Gastroesophageal sphincter (tissue), 4 donors: ENCODE data around the gene FUT3. TPM values are rescaled to one million over a fixed set of nuclear protein-coding genes. Genes with fewer than 3 reads are reported as not detected.

Experiments
- ATAC-seq: fragments of 150-250 bp; one replicate; pipeline ENCODE4 v1.9.1; 2016; ENCODE audit warnings: mild to moderate bottlenecking, moderate library complexity
- H3K27ac ChIP-seq, 4 donors: fragments of 200-600 bp; sonication (generic) in 3 of 4; 1 replicate in 3 of 4; 2 replicates in 1 of 4; pipeline ENCODE4 v1.5.1; 2016 to 2019
- H3K27me3 ChIP-seq: fragments of 200-600 bp; sonication (generic); one replicate; pipeline ENCODE4 v1.5.1; 2019
- H3K36me3 ChIP-seq, 2 donors: fragments of 200-600 bp; sonication (generic); one replicate each; pipeline ENCODE4 v1.5.1; 2019; ENCODE audit warnings: control low read depth in 1 of 2
- H3K4me1 ChIP-seq, 3 donors: fragments of 200-600 bp; sonication (generic); 1 replicate in 2 of 3; 2 replicates in 1 of 3; pipeline ENCODE4 v1.5.1; 2016 to 2019; ENCODE audit warnings: control low read depth in 2 of 3
- H3K4me3 ChIP-seq, 2 donors: fragments of 200-600 bp; sonication (generic); one replicate each; pipeline ENCODE4 v1.5.1; 2019; ENCODE audit warnings: mild to moderate bottlenecking in 1 of 2, moderate library complexity in 1 of 2
- H3K9me3 ChIP-seq, 3 donors: fragments of 200-600 bp; sonication (generic); one replicate each; pipeline ENCODE4 v1.5.1; 2017 to 2019; ENCODE audit warnings: control low read depth in 2 of 3
- CTCF ChIP-seq, 4 experiments: fragments of 200-600 bp in 2 of 4; fragments of 450-650 bp in 2 of 4; sonication (generic) in 1 of 4; IDR thresholded peaks; one replicate each; pipeline ENCODE4 v1.5.1; 2017 to 2019; ENCODE audit warnings: antibody characterized with exemption in 4 of 4, mild to moderate bottlenecking in 2 of 4, moderate library complexity in 2 of 4
- EP300 ChIP-seq: sonication (generic); formaldehyde crosslinking; IDR thresholded peaks from one replicate; pipeline ENCODE4 v1.6.1; 2017; ENCODE audit warnings: antibody characterized with exemption, mild to moderate bottlenecking
- POLR2A ChIP-seq, 2 donors: fragments of 450-650 bp; IDR thresholded peaks; one replicate each; pipeline ENCODE4 v1.6.1; 2017; ENCODE audit warnings: antibody characterized with exemption in 2 of 2, mild to moderate bottlenecking in 2 of 2, moderate library complexity in 1 of 2
- POLR2AphosphoS5 ChIP-seq: sonication (generic); formaldehyde crosslinking; IDR thresholded peaks from one replicate; pipeline ENCODE4 v1.6.1; 2017; ENCODE audit warnings: antibody characterized with exemption
- WGBS, 2 donors: methylation state at CpG; one replicate each; pipeline ENCODE4 v1.1.5; 2018; ENCODE audit warnings: low coverage in 1 of 2; 5-methylcytosine and 5-hydroxymethylcytosine counted together
- total RNA-seq, 4 donors: library from RNA; depleted of rRNA; stranded (reverse); fragments of >200 nt; gene quantifications; one replicate each; pipeline ENCODE4 v1.1.0, GENCODE V29; 2016

FUT3 gene
- total RNA-seq, 4 donors from 2014 or later, result 0.12 to 4.8 (median 4.5) TPM; not detected in 1

- 100% methylated on average over 2 of the region's 9 CpGs; no CpG with 5 or more reads in 1 of the 2 donors for WGBS, 2 donors
- H3K36me3 ChIP-seq, result no peaks in the 10 kb centered on the region
- TF ChIP-seq POLR2A (IDR thresholded peaks at IDR 0.05), result no peak
- TF ChIP-seq EP300, result no peak
- no peak for TF ChIP-seq CTCF (IDR thresholded peaks at IDR 0.05)
- no peak for TF ChIP-seq POLR2AphosphoS5
- no peak for ATAC-seq
- no peak overlapping the region for H3K4me3 ChIP-seq
- H3K4me1 ChIP-seq, result peaks cover 0 to 38% (median 16%) of the 10 kb centered on the region in 3 donors
- H3K27ac ChIP-seq, result no peak overlapping the region
- peaks cover 23% of the 10 kb centered on the region for H3K27me3 ChIP-seq
- H3K9me3 ChIP-seq, result no peaks in the 10 kb centered on the region
Observed at GRCh38 chr19:5831159-5831558, 20.1 kb downstream of the FUT3 start.

DNA sequence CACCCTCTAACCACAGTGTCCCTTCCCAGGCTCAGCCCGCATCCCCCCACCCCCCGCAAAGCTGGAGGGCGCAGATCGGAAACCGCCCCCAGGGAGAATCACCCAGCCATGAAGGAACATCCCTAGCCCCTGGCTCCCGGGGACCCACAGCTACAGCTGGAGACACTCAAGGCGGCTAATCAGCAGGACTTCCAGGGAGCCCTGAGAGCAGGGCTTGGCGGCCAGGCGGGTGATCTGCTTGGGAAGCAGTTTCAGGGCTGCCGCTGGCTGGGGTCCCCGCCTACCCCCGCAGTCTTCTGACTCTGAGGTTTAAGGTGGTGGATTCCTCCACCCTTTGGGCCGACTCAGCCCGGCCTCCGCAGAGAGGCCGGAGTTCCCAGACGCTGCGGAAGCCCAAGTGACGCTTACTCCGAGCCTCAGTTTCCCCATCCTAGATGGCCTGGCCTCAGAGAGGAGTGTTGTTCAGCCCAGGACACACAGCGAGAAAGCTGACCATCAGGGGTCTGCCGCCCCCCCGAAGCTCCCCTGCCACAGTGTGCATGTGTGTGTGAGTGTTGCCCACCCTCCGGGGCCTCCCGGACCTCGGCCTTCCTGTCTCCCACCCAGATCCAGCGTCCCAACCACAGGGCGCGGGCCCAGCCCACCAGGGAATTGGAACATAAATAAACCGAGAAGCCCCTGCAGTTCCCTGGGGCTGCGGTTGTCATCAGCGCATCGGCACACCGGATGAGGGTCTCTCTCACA, 21.5 kb downstream of the FUT3 start:
- TF ChIP-seq POLR2A (IDR thresholded peaks at IDR 0.05), result no peak
- no peak for TF ChIP-seq EP300
- TF ChIP-seq CTCF (IDR thresholded peaks at IDR 0.05), result no peak
- no peak for TF ChIP-seq POLR2AphosphoS5
- Histone ChIP-seq H3K36me3 (no peaks in the 10 kb centered on the region), H3K9me3 (no peaks in the 10 kb centered on the region), H3K27ac (peak overlapping the region; percentile 59 to 98 (median 95)), H3K4me3 (peak overlapping the region in 1 of 2 donors; percentile 56), H3K27me3 (peaks cover 23% of the 10 kb centered on the region), H3K4me1 (peaks cover 0 to 38% (median 16%) of the 10 kb centered on the region in 3 donors)
- WGBS, 2 donors, result 50 to 66% methylated on average over 5 to 9 of the region's 34 CpGs
- ATAC-seq, result no peak

- H3K27me3 ChIP-seq, result peaks cover 23% of the 10 kb centered on the region
- H3K27ac ChIP-seq, result peak overlapping the region; percentile 59 to 98 (median 95)
- ATAC-seq, result peak; percentile 7
Observed at GRCh38 chr19:5828661-5829566, 22.3 kb downstream of the FUT3 start.

DNA sequence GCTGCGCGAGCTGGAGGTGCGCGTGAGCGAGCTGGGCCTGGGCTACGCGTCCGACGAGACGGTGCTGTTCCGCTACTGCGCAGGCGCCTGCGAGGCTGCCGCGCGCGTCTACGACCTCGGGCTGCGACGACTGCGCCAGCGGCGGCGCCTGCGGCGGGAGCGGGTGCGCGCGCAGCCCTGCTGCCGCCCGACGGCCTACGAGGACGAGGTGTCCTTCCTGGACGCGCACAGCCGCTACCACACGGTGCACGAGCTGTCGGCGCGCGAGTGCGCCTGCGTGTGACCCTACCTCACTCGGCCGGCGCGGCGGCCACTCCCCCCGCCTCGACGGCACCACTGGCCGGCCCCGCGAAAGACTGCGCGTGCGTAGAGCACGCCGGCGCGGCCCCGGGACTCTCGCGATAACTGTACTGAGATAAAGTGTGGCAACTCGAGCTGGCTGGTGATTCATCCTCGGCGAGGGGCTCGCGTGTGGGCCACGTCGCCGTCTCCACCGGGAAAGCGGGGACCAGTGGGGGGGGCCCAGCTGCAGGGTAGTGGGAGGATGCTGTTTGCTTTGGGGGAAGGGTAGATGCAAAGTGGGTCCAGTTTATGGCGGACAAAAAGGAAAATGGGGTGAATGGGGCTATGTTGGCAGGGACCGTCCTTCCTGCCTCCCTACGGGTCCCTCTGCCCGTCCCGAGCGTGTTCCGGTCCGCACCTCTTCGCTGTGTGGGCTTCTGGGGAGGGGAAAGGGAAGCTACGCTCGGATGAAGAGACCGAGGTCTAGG, 23.2 kb downstream of the FUT3 start:
- Histone ChIP-seq H3K9me3 (no peaks in the 10 kb centered on the region), H3K4me1 (peaks cover 0 to 42% (median 16%) of the 10 kb centered on the region in 3 donors), H3K4me3 (peak overlapping the region; percentile 27 to 56), H3K27ac (peak overlapping the region; percentile 59 to 98 (median 95)), H3K36me3 (no peaks in the 10 kb centered on the region), H3K27me3 (peaks cover 23% of the 10 kb centered on the region)
- 1 to 10% methylated on average over 2 to 12 of the region's 91 CpGs for WGBS, 2 donors
- ATAC-seq, result peak; percentile 89
- TF ChIP-seq POLR2A (IDR thresholded peaks at IDR 0.05), result peak; percentile 79 to 80
- no peak for TF ChIP-seq EP300
- TF ChIP-seq POLR2AphosphoS5, result peak; percentile 89
- no peak for TF ChIP-seq CTCF (IDR thresholded peaks at IDR 0.05)

More at GRCh38 chr19:5828661-5829566, 22.3 kb downstream of the FUT3 start:
- no peaks in the 10 kb centered on the region for H3K36me3 ChIP-seq
- TF ChIP-seq POLR2AphosphoS5 (peak; percentile 21), CTCF (IDR thresholded peaks at IDR 0.05) (peak in 2 of 4 experiments; percentile 31 to 39), EP300 (no peak)
- WGBS, 2 donors, result 17% methylated on average over 7 of the region's 47 CpGs; no CpG with 5 or more reads in 1 of the 2 donors
- no peaks in the 10 kb centered on the region for H3K9me3 ChIP-seq
- peaks cover 0 to 38% (median 16%) of the 10 kb centered on the region in 3 donors for H3K4me1 ChIP-seq
- peak overlapping the region; percentile 27 to 56 for H3K4me3 ChIP-seq
